ENCODE measurements around the gene ABCC11. TPM values are rescaled to one million over a fixed set of nuclear protein-coding genes. Genes with fewer than 3 reads are reported as not detected.

Gene ABCC11
- total and polyA plus RNA-seq, 2 of the 4 experiments (the other 2 are of a cell fraction) = 0.09 to 0.18 TPM

- Histone ChIP-seq H3K9me1 (ENCODE audit: insufficient read depth, low read length) (no peaks in the 10 kb centered on the region), H4K8ac (ENCODE audit: low read depth in 2 of 2, low read length in 2 of 2) (no peak overlapping the region), H3K36me3 (ENCODE audit: control insufficient read depth, insufficient read depth, low read length) (peaks cover 27% of the 10 kb centered on the region), H3K9ac (ENCODE audit: low read depth, low read length) (no peak overlapping the region), H3K14ac (replicated peaks; ENCODE audit: low read depth, low read length) (no peak overlapping the region), H3K56ac (ENCODE audit: extremely low read depth, insufficient read depth, low read length) (no peak overlapping the region), H3K9me3 (ENCODE audit: control insufficient read depth, insufficient read depth, low read length) (no peaks in the 10 kb centered on the region), H2AK9ac (replicated peaks; ENCODE audit: low read depth, low read length, poor library complexity) (no peak overlapping the region), H4K20me1 (ENCODE audit: insufficient read depth, low read length) (no peaks in the 10 kb centered on the region), H3K18ac (ENCODE audit: low read depth, low read length) (no peak overlapping the region), H2BK120ac (ENCODE audit: low read depth, low read length) (no peak overlapping the region), H2AK5ac (ENCODE audit: low read depth, low read length) (no peak overlapping the region), H3K79me1 (ENCODE audit: low read depth in 1 of 2, low read length in 2 of 2) (peaks cover 3 to 6% of the 10 kb centered on the region in 2 experiments; a peak in 3 of 4 replicates), H4K5ac (ENCODE audit: low read depth, low read length) (no peak overlapping the region), H3K4me2 (ENCODE audit: low read depth, low read length) (no peak overlapping the region), H2AFZ (replicated peaks; ENCODE audit: low read length, poor library complexity) (no peak overlapping the region), H3K4me1 (ENCODE audit: control insufficient read depth, insufficient read depth, low read length) (no peaks in the 10 kb centered on the region), H3K23ac (ENCODE audit: low read depth, low read length) (no peak overlapping the region), H3K27me3 (ENCODE audit: control insufficient read depth, insufficient read depth, low read length) (no peaks in the 10 kb centered on the region), H2BK20ac (ENCODE audit: low read depth, low read length) (no peak overlapping the region), H3K4me3 (ENCODE audit: insufficient read depth, low read depth, low read length) (no peak overlapping the region), H3K27ac (ENCODE audit: insufficient read depth, low read length) (no peak overlapping the region), H2BK5ac (ENCODE audit: low read depth, low read length, poor library complexity, severe bottlenecking) (no peak overlapping the region), H2BK15ac (ENCODE audit: low read depth, low read length) (no peak overlapping the region), H4K91ac (ENCODE audit: insufficient read depth, low read depth, low read length) (no peak overlapping the region), H3K4ac (ENCODE audit: low read depth, low read length) (no peak overlapping the region)
- ChIA-PET POLR2A (ENCODE audit: unreplicated experiment) (no interaction called here), CTCF (interaction anchor here (0.6 to 0.7 kb wide), 2 partner anchors 93 to 182 kb away, joined by 3 to 4 read pairs; no protein-coding TSS in a partner anchor)
- dilution Hi-C loops (cut with HindIII; ENCODE audit: low sequenced_read_pairs, unreplicated experiment) (no loop called here), in situ Hi-C loops (cut with MboI; ENCODE audit: low sequenced_read_pairs) (no loop called here), intact Hi-C loops (cut with micrococcal nuclease) (no loop called here)
- BruUV-seq (replicated peaks) = no TSS peak
- TF ChIP-seq MAFK (IDR thresholded peaks at IDR 0.05; ENCODE audit: low read depth, low read length) (no peak), RCOR1 (IDR thresholded peaks at IDR 0.05; ENCODE audit: insufficient replicate concordance, low read length) (no peak), MAZ (IDR thresholded peaks at IDR 0.05; ENCODE audit: borderline replicate concordance, low read depth, low read length) (no peak), CHD1 (IDR thresholded peaks at IDR 0.05; ENCODE audit: low read depth, low read length) (no peak), CTCF (conservative IDR thresholded peaks at IDR 0.05; ENCODE audit: low read depth, low read length) (no peak)
- WGBS, 2 experiments (ENCODE audit: extremely low coverage in 2 of 2, insufficient read length in 1 of 2) = no CpG with 5 or more reads among the region's 2 CpGs
- DNase-seq (no peak), ATAC-seq (ENCODE audit: low read depth) (no peak)
Measured at GRCh38 chr16:48262631-48263030, 15.3 kb upstream of the ABCC11 start.

Data from IMR-90 (cell line).